ENCODE data around the gene CCDC14.

- TF ChIP-seq TAF1 (IDR thresholded peaks at IDR 0.05; ENCODE audit: borderline replicate concordance, low read depth, low read length) (no peak), POLR2A (IDR thresholded peaks at IDR 0.05; ENCODE audit: low read depth, low read length) (no peak)
Observed at GRCh38 chr3:123883111-123883510, 77.9 kb downstream of the CCDC14 start.
